ENCODE results near the gene PDSS2. TPM values are rescaled to one million over a fixed set of nuclear protein-coding genes. Genes with fewer than 3 reads are reported as not detected.

Gene PDSS2, protein sequence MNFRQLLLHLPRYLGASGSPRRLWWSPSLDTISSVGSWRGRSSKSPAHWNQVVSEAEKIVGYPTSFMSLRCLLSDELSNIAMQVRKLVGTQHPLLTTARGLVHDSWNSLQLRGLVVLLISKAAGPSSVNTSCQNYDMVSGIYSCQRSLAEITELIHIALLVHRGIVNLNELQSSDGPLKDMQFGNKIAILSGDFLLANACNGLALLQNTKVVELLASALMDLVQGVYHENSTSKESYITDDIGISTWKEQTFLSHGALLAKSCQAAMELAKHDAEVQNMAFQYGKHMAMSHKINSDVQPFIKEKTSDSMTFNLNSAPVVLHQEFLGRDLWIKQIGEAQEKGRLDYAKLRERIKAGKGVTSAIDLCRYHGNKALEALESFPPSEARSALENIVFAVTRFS
- 6.7 and 11.8 TPM in 2 replicates for total RNA-seq

DNA sequence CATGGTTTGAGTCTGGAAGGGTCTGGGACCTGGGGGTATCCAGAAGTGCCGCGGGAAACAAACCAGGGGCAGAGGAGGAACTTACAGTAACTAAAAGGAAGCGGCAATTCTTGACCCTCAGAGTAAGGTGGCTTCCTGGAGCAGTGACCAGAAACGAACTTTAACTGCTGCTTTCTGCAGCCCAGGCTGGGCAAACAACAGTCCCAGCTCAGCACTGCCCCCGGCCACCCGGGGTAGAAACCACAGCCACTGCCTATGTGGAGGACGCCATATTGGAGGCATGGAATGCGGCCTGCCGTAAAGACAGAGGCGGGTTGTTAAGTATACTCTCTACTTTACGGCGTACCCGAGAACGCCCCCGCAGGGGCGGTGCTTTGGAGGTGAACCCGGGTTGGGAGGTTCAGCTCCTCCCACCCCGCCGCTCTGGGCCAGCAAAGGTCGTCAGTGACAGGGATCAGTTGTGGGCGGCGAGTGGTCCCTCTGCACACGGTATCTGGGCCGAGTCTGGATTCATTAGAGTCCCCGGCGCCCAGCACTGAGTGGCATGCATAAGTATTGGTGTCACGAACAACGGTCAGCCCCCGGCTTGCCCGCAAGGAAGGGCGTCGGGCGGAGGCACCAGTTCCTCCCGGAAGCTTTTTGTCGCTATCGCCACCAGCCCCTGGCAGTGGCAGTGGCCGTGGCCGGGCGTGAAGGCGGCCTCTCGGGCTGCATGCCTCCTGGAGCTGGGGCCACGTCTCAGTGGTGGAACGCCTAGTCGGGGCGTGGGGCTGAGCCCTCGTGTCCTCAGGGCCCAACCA lies at the start of gene PDSS2:
TSS of gene PDSS2 (minus strand) at position 282 of the 800 bp plus-strand sequence. CDS start at position 3, 279 bp downstream.

DNA sequence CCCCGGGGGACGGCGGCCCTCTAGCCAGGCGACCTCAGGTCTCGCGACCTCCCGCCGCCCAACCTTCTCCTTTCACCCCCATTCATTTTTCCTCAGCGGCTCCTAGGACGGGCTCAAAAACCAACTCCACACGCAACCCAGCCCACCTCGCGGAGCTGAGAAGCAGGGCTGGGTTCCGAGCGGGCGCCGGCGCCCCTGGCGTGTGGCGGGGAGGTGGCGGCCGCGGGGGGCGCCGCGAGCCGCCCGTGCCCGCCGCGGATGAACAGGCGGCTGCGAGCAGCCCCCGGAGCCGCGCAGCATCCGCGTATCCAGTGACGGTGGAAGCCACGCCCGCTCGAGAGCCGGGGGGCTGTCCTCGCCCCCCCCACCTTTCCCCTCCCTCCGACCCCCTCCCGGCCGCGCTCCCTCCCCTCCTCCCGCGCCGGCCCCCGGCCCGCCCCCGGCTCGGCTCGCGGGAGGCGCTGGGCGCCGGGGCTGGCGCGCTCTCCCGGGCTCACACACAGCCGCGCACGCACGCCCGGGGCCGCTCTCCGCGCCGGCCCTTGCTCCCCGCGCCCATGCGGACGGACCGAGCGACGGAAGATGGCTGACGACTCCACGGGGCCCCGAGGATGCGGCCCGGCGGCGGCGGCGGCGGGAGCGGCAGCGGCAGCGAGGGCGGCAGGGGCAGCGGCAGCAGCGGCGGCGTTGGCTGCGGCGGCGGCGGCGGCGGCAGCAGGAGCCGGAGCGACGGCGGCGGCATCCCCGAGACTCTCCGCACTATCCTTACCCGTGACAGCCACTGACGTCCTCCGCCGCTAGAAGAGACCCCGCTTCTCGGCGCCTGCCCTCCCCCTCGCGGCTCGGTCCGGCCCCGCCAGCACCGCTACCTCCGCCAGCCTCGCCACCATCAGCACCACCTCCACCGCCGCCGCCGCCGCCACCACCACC lies 30.5 kb upstream of the PDSS2 start, which contains the start of gene SOBP:
TSS of gene SOBP (plus strand) at position 482 of the 930 bp plus-strand sequence. CDS start 500 bp downstream, outside the sequence.

DNA sequence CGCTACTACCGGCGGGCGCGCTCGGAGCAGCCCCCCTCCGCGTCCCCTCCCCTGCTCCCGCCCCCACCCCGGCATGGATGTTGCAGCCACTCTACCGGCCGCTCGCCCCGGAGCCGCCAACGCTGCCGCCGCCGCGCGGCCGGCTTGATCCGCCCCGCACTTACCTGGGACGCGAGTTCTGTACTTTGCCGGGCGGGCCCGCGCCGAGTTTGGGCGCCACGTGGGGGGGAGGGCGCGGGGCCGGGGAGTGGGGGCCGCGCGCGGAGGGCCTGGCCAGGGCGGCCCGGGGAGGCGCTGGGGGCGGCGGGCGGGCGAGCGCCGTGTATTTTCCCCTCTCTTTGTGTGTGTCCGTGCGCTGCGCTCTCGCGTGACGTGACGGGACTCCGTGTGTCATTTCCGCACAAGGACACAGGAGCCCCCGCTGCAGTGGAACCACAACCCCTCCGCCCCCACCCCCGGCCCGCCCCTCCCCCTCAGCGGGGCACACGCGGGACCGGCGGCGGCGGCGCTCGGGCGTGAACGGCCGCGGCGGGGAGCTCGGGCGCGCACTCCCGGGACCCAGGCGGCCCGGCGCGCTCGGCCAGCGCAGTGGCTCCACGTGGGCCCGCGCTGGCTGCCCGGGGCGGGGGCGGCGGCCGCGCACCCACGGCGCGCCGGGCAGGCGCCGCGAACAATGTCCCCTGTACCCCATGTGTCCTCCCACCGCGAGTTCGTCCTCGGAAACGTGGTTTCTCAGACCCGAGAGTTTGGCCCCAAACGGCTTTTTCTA lies 344.3 kb downstream of the PDSS2 start, which contains the start of gene BEND3:
TSS of gene BEND3 (minus strand) at position 590 of the 769 bp plus-strand sequence. CDS start 16,230 bp downstream, outside the sequence.

Small RNA genes within 50 kb of the gene (small RNA-seq; reads per million reads assigned to genes)
- gene AL591516.1 (not detected), gene RNU6-1299P (not detected)

Other genes with a start within 250 kb of the PDSS2 start
- not detected in 2 replicates for gene SOBP, start 30.6 kb upstream of the PDSS2 start, total RNA-seq